T-helper 1 cell treated with Interleukin-12 subunit alpha and Interleukin-12 subunit beta and Interleukin-4 antibody, amounts not matched to agents 30 μg/mL and 1 μg/mL, for 36 hours (primary cell): ENCODE results near the gene ACTR3.
A peak's percentile ranks its signal among the peaks of the same experiment; 100 is the strongest.

ENCODE experiments used
- H3K27ac Mint-ChIP-seq: one replicate; pipeline ENCODE4 v1.8.0; 2021; ENCODE audit warnings: mild to moderate bottlenecking, mixed read lengths
- H3K27me3 Mint-ChIP-seq: one replicate; pipeline ENCODE4 v1.8.0; 2021; ENCODE audit warnings: low read depth, mixed read lengths
- H3K36me3 Mint-ChIP-seq: one replicate; pipeline ENCODE4 v1.8.0; 2021; ENCODE audit warnings: low read depth, mixed read lengths
- H3K4me1 Mint-ChIP-seq: one replicate; pipeline ENCODE4 v1.8.0; 2021; ENCODE audit warnings: low read depth, mixed read lengths
- H3K4me3 Mint-ChIP-seq: one replicate; pipeline ENCODE4 v1.8.0; 2021; ENCODE audit warnings: mild to moderate bottlenecking, moderate library complexity, mixed read lengths
- H3K9me3 Mint-ChIP-seq: one replicate; pipeline ENCODE4 v1.8.0; 2021; ENCODE audit warnings: mixed read lengths

ACTR3 gene

GRCh38 chr2:113858764-113859163, 31.1 kb upstream of the ACTR3 start:
- peaks cover 16% of the 10 kb centered on the region for H3K36me3 Mint-ChIP-seq
- H3K4me3 Mint-ChIP-seq, result no peak overlapping the region
- no peaks in the 10 kb centered on the region for H3K9me3 Mint-ChIP-seq
- no peaks in the 10 kb centered on the region for H3K27me3 Mint-ChIP-seq
- H3K27ac Mint-ChIP-seq, result no peak overlapping the region
- peaks cover 12% of the 10 kb centered on the region for H3K4me1 Mint-ChIP-seq

GRCh38 chr2:113861740-113862139, 28.1 kb upstream of the ACTR3 start:
- Mint-ChIP-seq H3K27ac (no peak overlapping the region), H3K4me1 (peaks cover 7% of the 10 kb centered on the region), H3K36me3 (peaks cover 16% of the 10 kb centered on the region), H3K27me3 (no peaks in the 10 kb centered on the region), H3K4me3 (no peak overlapping the region), H3K9me3 (no peaks in the 10 kb centered on the region)

GRCh38 chr2:113863144-113863543, 26.7 kb upstream of the ACTR3 start:
- Mint-ChIP-seq H3K4me3 (no peak overlapping the region), H3K36me3 (peaks cover 9% of the 10 kb centered on the region), H3K27ac (no peak overlapping the region), H3K4me1 (peaks cover 4% of the 10 kb centered on the region), H3K9me3 (no peaks in the 10 kb centered on the region), H3K27me3 (no peaks in the 10 kb centered on the region)

- H3K9me3 Mint-ChIP-seq, result no peaks in the 10 kb centered on the region
- H3K36me3 Mint-ChIP-seq, result peaks cover 1% of the 10 kb centered on the region
- peaks cover 7% of the 10 kb centered on the region for H3K4me1 Mint-ChIP-seq
- no peak overlapping the region for H3K4me3 Mint-ChIP-seq
- H3K27me3 Mint-ChIP-seq, result no peaks in the 10 kb centered on the region
- no peak overlapping the region for H3K27ac Mint-ChIP-seq
Measured at GRCh38 chr2:113867571-113867970, 22.3 kb upstream of the ACTR3 start.

- H3K4me1 Mint-ChIP-seq, result peaks cover 19% of the 10 kb centered on the region
- no peak overlapping the region for H3K27ac Mint-ChIP-seq
- no peaks in the 10 kb centered on the region for H3K27me3 Mint-ChIP-seq
- no peaks in the 10 kb centered on the region for H3K9me3 Mint-ChIP-seq
- H3K36me3 Mint-ChIP-seq, result peaks cover 13% of the 10 kb centered on the region
- H3K4me3 Mint-ChIP-seq, result no peak overlapping the region
Measured at GRCh38 chr2:113869253-113869652, 20.6 kb upstream of the ACTR3 start.

GRCh38 chr2:113872201-113872600, 17.7 kb upstream of the ACTR3 start:
- no peaks in the 10 kb centered on the region for H3K27me3 Mint-ChIP-seq
- H3K27ac Mint-ChIP-seq, result no peak overlapping the region
- no peaks in the 10 kb centered on the region for H3K9me3 Mint-ChIP-seq
- H3K4me1 Mint-ChIP-seq, result peaks cover 31% of the 10 kb centered on the region
- no peak overlapping the region for H3K4me3 Mint-ChIP-seq
- peaks cover 12% of the 10 kb centered on the region for H3K36me3 Mint-ChIP-seq

GRCh38 chr2:113873867-113874266, 16.0 kb upstream of the ACTR3 start:
- Mint-ChIP-seq H3K9me3 (no peaks in the 10 kb centered on the region), H3K4me1 (peaks cover 40% of the 10 kb centered on the region), H3K27ac (no peak overlapping the region), H3K36me3 (peaks cover 14% of the 10 kb centered on the region), H3K27me3 (no peaks in the 10 kb centered on the region), H3K4me3 (no peak overlapping the region)

GRCh38 chr2:113875135-113875534, 14.8 kb upstream of the ACTR3 start:
- Mint-ChIP-seq H3K4me1 (peaks cover 46% of the 10 kb centered on the region), H3K36me3 (peaks cover 19% of the 10 kb centered on the region), H3K27ac (no peak overlapping the region), H3K9me3 (no peaks in the 10 kb centered on the region), H3K4me3 (no peak overlapping the region), H3K27me3 (no peaks in the 10 kb centered on the region)

- Mint-ChIP-seq H3K4me3 (peak overlapping the region; percentile 55), H3K4me1 (peaks cover 51% of the 10 kb centered on the region), H3K27ac (peak overlapping the region; percentile 90), H3K36me3 (peaks cover 28% of the 10 kb centered on the region), H3K9me3 (no peaks in the 10 kb centered on the region), H3K27me3 (no peaks in the 10 kb centered on the region)
Measured at GRCh38 chr2:113876503-113877387, 13.1 kb upstream of the ACTR3 start.

GRCh38 chr2:113877711-113878598, 11.9 kb upstream of the ACTR3 start:
- peak overlapping the region; percentile 90 for H3K27ac Mint-ChIP-seq
- H3K4me1 Mint-ChIP-seq, result peaks cover 52% of the 10 kb centered on the region
- no peaks in the 10 kb centered on the region for H3K27me3 Mint-ChIP-seq
- peak overlapping the region; percentile 47 for H3K4me3 Mint-ChIP-seq
- H3K36me3 Mint-ChIP-seq, result peaks cover 35% of the 10 kb centered on the region
- no peaks in the 10 kb centered on the region for H3K9me3 Mint-ChIP-seq

- peaks cover 47% of the 10 kb centered on the region for H3K4me1 Mint-ChIP-seq
- H3K27ac Mint-ChIP-seq, result peak overlapping the region; percentile 79
- no peaks in the 10 kb centered on the region for H3K27me3 Mint-ChIP-seq
- H3K9me3 Mint-ChIP-seq, result no peaks in the 10 kb centered on the region
- H3K4me3 Mint-ChIP-seq, result peak overlapping the region; percentile 31
- H3K36me3 Mint-ChIP-seq, result peaks cover 31% of the 10 kb centered on the region
Measured at GRCh38 chr2:113878743-113879142, 11.1 kb upstream of the ACTR3 start.

- Mint-ChIP-seq H3K9me3 (no peaks in the 10 kb centered on the region), H3K36me3 (peaks cover 26% of the 10 kb centered on the region), H3K27ac (peak overlapping the region; percentile 70), H3K4me3 (no peak overlapping the region), H3K4me1 (peaks cover 43% of the 10 kb centered on the region), H3K27me3 (no peaks in the 10 kb centered on the region)
Measured at GRCh38 chr2:113879457-113879856, 10.4 kb upstream of the ACTR3 start.

GRCh38 chr2:113886479-113887008, 3.3 kb upstream of the ACTR3 start:
- H3K27me3 Mint-ChIP-seq, result no peaks in the 10 kb centered on the region
- H3K4me1 Mint-ChIP-seq, result peaks cover 48% of the 10 kb centered on the region
- no peaks in the 10 kb centered on the region for H3K9me3 Mint-ChIP-seq
- peak overlapping the region; percentile 94 for H3K27ac Mint-ChIP-seq
- peaks cover 29% of the 10 kb centered on the region for H3K36me3 Mint-ChIP-seq
- H3K4me3 Mint-ChIP-seq, result peak overlapping the region; percentile 98

- Mint-ChIP-seq H3K4me3 (peak overlapping the region; percentile 98), H3K36me3 (peaks cover 28% of the 10 kb centered on the region), H3K9me3 (no peaks in the 10 kb centered on the region), H3K4me1 (peaks cover 53% of the 10 kb centered on the region), H3K27ac (peak overlapping the region; percentile 94), H3K27me3 (no peaks in the 10 kb centered on the region)
Measured at GRCh38 chr2:113887009-113887792, 2.7 kb upstream of the ACTR3 start.
